NCI-H69 (cell line): ENCODE measurements around the gene JHY.

ENCODE experiments used
- DNase-seq: peaks from one replicate; lab custom pipeline; 2025; lab: John Stamatoyannopoulos, UW

Gene JHY

GRCh38 chr11:122951211-122951610, 68.7 kb downstream of the JHY start:
- peak; percentile 7 for DNase-seq

GRCh38 chr11:122954455-122954854, 71.9 kb downstream of the JHY start:
- no peak for DNase-seq

- no peak for DNase-seq
Measured at GRCh38 chr11:122963961-122964360, 81.4 kb downstream of the JHY start.

GRCh38 chr11:122976061-122976733, 93.6 kb downstream of the JHY start:
- DNase-seq = no peak

- DNase-seq = no peak
Measured at GRCh38 chr11:122976734-122977469, 94.3 kb downstream of the JHY start.

- DNase-seq = no peak
Measured at GRCh38 chr11:122977470-122978298, 95.1 kb downstream of the JHY start.

- DNase-seq = no peak
Measured at GRCh38 chr11:122978299-122978620, 95.7 kb downstream of the JHY start.

GRCh38 chr11:122979103-122979814, 96.7 kb downstream of the JHY start:
- DNase-seq = no peak

GRCh38 chr11:122979815-122980595, 97.4 kb downstream of the JHY start:
- no peak for DNase-seq

- DNase-seq = peak; percentile 80
Measured at GRCh38 chr11:122981388-122982264, 99.1 kb downstream of the JHY start, which contains the start of gene BSX. TSS of gene BSX (minus strand) at chr11:122981834. CDS start at chr11:122981671, 163 bp downstream.

- DNase-seq = peak; percentile 78
Measured at GRCh38 chr11:122983438-122984185, 101.1 kb downstream of the JHY start.

GRCh38 chr11:122984186-122985011, 101.8 kb downstream of the JHY start:
- peak; percentile 82 for DNase-seq

GRCh38 chr11:122995526-122995925, 113.0 kb downstream of the JHY start:
- DNase-seq = peak; percentile 69

- DNase-seq = peak; percentile 49
Measured at GRCh38 chr11:122998727-122999366, 116.3 kb downstream of the JHY start.

GRCh38 chr11:123000721-123001120, 118.2 kb downstream of the JHY start:
- no peak for DNase-seq

- no peak for DNase-seq
Measured at GRCh38 chr11:123006860-123007542, 124.4 kb downstream of the JHY start.
